ENCODE results near the gene CADPS. TPM values are rescaled to one million over a fixed set of nuclear protein-coding genes. Genes with fewer than 3 reads are reported as not detected.

Gene CADPS
- total RNA-seq, 1 experiment from 2014 or later = 0.17 TPM

- DNase-seq (ENCODE audit: low spot score) = no peak
Measured at GRCh38 chr3:62503516-62503915, 371.7 kb downstream of the CADPS start.

- DNase-seq (ENCODE audit: low spot score) = no peak
Measured at GRCh38 chr3:62502315-62503300, 372.6 kb downstream of the CADPS start.

- DNase-seq (ENCODE audit: low spot score) = no peak
Measured at GRCh38 chr3:62501289-62501668, 373.9 kb downstream of the CADPS start.

- peak; percentile 16 for DNase-seq (ENCODE audit: low spot score)
Measured at GRCh38 chr3:62500556-62501288, 374.5 kb downstream of the CADPS start.

GRCh38 chr3:62497156-62497555 lies 378.1 kb downstream of the CADPS start:
- no peak for DNase-seq (ENCODE audit: low spot score)

GRCh38 chr3:62496503-62496902 lies 378.7 kb downstream of the CADPS start:
- no peak for DNase-seq (ENCODE audit: low spot score)

- DNase-seq (ENCODE audit: low spot score) = no peak
Measured at GRCh38 chr3:62493109-62493801, 382.0 kb downstream of the CADPS start.

- DNase-seq (ENCODE audit: low spot score) = no peak
Measured at GRCh38 chr3:62482961-62483360, 392.3 kb downstream of the CADPS start.

- DNase-seq (ENCODE audit: low spot score) = no peak
Measured at GRCh38 chr3:62481962-62482361, 393.3 kb downstream of the CADPS start.

GRCh38 chr3:62480056-62480455 lies 395.2 kb downstream of the CADPS start:
- DNase-seq (ENCODE audit: low spot score) = no peak

GRCh38 chr3:62479326-62479725 lies 395.9 kb downstream of the CADPS start:
- no peak for DNase-seq (ENCODE audit: low spot score)

- no peak for DNase-seq (ENCODE audit: low spot score)
Measured at GRCh38 chr3:62475306-62475705, 399.9 kb downstream of the CADPS start.

- no peak for DNase-seq (ENCODE audit: low spot score)
Measured at GRCh38 chr3:62467966-62468722, 407.1 kb downstream of the CADPS start.

GRCh38 chr3:62462788-62463187 lies 412.4 kb downstream of the CADPS start:
- DNase-seq (ENCODE audit: low spot score) = no peak

GRCh38 chr3:62462104-62462762 lies 413.0 kb downstream of the CADPS start:
- no peak for DNase-seq (ENCODE audit: low spot score)

GRCh38 chr3:62454916-62455315 lies 420.3 kb downstream of the CADPS start:
- no peak for DNase-seq (ENCODE audit: low spot score)

GRCh38 chr3:62453448-62453847 lies 421.8 kb downstream of the CADPS start:
- DNase-seq (ENCODE audit: low spot score) = no peak

GRCh38 chr3:62451211-62451887 lies 423.9 kb downstream of the CADPS start:
- DNase-seq (ENCODE audit: low spot score) = no peak

- DNase-seq (ENCODE audit: low spot score) = no peak
Measured at GRCh38 chr3:62446337-62446940, 428.8 kb downstream of the CADPS start.

- DNase-seq (ENCODE audit: low spot score) = peak; percentile 39
Measured at GRCh38 chr3:62445275-62445674, 429.9 kb downstream of the CADPS start.
